Activated T-cell treated with anti-CD3 and anti-CD28 coated beads, Interleukin-2, amount 50 U/mL, for 48 hours (primary cell): ENCODE measurements around the gene EHF.

ENCODE experiments used
- DNase-seq, 2 experiments: peaks; one replicate each; pipeline ENCODE4 v3.0.0-alpha.2; 2020

EHF gene

DNA sequence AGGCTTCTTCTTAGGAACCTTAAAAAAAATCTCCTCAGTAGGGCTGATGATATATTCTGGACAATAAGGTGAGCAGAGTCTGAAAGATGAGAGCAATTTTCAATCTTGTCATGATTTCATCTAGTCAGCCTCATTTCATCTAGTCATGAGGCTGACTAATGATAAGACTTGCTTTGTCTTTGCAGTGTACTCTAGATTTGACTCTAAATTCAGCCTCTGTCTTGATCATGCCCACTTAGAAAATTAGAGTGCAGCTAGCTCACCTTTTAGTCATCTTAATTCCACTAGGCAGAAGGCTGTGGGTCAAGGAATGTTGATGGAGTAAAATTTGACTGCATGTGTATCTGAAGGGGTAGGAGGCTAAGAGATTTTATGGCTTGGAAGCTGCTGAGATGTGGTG, 5.5 kb downstream of the EHF start:
- no peak for DNase-seq

DNA sequence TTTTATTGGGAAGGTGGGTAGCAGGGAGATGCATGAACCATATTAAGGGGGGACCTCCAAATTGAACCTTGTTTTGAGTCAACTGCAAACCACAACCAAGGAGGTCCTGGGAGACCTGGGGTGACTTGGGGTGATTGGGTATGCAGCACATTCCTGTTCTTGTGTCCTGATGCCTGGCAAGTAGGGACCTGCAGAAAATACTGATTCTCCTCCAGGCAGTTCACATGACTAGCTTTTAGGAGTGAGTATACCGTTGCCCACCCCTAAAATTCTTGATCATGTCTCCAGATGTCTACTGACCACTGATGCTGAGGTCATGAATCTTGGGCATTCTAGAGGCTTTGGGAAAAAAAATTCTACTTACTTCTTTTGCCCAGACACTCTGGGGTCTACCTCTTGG, 6.3 kb downstream of the EHF start:
- no peak for DNase-seq

DNA sequence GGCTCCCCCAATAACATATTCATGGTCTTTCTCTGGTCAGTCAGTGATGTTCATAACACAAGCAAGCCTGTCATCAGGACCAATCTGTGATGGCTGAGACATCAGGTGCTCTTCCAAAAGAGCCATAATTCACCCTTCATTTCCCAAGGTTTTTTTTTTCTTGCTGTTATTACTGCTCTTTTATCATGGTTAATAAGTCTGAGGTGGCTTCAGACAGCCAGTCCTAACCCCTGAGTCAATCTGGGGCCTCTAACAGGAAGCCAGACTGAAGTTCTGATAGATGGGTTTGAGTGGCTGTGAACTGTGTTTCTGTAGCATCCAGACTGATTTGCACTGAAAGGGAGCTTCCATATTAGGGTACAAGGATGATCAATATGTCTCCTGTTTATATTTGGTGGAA, 8.8 kb downstream of the EHF start:
- no peak for DNase-seq

- no peak for DNase-seq
These were observed 9.7 kb downstream of the EHF start for GRCh38 chr11:34630544-34630943.

DNA sequence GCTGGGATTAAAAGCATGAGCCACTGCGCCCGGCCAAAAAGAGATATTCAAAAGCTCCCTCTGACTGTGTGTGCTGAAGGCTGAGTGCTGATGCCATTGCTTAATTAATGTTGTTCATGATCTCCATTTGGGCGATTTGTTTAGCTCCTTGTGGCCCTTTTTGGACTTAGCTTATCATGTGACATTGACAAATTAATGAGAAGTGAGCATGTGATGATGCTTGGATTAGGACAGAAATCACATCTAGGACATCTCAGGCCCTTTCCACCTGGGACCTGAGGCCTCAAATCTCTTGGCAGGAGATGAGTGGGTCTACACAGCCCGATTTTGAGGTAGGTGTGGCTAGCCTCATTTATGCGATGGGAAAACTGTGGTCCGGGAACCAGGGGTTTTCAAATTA, 10.4 kb downstream of the EHF start:
- DNase-seq = no peak

DNA sequence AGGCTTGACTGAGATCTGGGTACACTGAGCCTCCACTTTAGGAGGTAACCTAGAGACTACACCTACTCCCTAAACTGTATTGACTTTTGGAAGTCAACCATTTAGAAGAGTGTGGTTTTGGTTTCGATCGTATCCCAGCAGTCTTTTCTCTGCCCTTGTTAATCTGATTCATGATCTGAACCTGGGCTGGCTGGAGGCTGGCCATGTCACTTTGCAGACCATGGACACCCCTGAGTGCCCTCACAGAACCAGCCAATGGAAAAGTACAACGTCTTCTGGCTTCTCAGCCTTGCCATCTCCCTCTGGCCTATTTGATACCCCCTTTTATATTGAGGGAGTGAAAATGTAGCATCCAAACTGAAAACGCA, 10.8 kb downstream of the EHF start:
- no peak for DNase-seq

GRCh38 chr11:34632105-34632791, 11.4 kb downstream of the EHF start:
- DNase-seq = no peak

DNA sequence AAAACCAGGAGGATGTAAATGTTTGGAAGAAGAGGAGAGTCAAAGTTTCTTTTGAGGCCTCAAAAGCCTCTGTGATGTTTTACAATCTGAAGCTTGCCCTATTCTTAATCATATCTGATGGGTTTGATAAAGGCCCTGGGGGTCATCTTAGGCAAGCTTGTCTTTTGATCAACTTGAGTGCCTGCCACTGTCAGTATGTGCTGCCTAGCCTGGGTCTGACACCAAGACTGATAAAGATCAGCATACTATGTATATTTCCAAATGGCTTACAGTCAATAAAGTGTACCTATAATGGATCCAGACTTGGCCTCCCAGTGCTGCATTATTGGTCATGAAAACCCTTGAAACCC, 12.7 kb downstream of the EHF start:
- DNase-seq = no peak

GRCh38 chr11:34633990-34634693, 13.2 kb downstream of the EHF start:
- DNase-seq = no peak

DNA sequence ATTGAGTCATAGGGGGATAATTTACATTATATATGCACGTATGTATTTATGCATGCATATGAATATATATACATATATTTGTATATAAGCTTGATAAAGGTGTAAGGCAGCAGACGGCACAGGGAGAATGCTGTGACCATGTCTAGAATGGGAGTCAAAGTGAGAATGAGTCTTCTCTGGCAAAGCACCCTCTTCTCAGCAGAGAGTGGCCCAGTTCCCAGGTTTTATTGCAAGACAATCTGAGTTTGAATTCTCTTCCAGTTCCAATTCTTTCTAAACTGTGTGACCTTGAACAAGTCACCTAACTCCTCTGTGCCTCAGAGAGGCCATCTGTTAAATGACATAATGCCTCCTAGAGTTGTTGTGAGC, 13.8 kb downstream of the EHF start:
- DNase-seq = no peak

- no peak for DNase-seq
These were observed 15.2 kb downstream of the EHF start for GRCh38 chr11:34636127-34636526.

DNA sequence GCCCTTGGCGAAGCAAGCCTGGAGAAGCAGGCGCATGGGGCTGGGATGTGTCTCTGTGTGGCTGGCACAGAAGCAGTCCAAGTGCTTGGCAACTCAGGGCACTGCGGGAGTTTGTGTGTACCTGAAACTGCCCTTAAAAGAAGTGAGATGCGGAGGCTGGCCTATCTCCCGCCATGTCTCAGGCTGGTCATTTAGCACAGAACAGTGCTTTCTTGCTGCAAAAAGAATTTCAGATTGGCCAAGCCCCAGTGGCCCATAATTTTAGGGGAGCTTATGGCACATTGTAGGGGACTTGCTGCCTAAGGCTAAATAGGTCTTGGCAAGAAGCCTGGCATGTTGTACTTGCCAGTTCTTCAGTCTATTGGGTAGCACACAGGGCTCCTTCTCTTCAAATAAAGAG, 16.4 kb downstream of the EHF start:
- DNase-seq = no peak

DNA sequence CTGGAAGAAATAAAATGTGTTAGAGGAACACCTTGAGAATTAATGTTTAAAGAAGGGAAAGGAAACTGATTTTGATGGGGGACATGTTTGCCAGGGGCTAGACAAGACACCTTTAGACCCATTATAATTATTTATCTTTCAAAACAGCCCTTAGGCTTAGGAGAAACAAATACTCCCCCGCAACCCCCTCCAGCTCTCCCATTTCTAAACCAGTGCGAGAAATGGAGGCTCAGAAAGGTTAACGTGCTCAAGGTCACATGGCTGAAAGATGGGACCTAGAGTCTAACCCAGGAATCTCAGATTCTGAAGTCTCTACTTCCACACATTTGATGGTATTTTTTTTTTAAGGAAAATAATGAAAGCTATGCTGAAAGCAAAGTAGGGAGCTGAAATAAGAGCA, 18.0 kb downstream of the EHF start:
- no peak for DNase-seq

DNA sequence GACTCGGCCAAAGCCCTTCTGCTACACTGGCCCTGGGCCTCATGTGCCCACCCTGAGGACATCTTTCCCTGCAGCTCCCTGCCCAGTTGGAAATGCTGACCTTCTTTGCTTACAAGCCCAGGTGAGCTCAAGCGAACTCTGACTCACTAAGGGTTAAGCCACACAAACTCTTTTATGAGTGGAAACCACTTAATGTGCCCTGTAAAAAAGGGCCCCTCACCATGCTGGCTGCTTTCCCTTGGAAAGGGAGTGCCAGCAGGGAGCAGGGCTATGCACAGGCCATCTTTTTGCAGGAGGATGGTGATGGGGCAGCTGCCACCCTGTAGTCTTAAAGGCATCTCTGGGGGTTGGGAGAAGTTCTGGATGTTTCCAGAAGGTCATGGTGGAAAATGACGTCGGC, 18.7 kb downstream of the EHF start:
- no peak for DNase-seq

- DNase-seq = no peak
These were observed 19.4 kb downstream of the EHF start for GRCh38 chr11:34640050-34640923.

- DNase-seq = no peak
These were observed 20.0 kb downstream of the EHF start for GRCh38 chr11:34640924-34641275.

DNA sequence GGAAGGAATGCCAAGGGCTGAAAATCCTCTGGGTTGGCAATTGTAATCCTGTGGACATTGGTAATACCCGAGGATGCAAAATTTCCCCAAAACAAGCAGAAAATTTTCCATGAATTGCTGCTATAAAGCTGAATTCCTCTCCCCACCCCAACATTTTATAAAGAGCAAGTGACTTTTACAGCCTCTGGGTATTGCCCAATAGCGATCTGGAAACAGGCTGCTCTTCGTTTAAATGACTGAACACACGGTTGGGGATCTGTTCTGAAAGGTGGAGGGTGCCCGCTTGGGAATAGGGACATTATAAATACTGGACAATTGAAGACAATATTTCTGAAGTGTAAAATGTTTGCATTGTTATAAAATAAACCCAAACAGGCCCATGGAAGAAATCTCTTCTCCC, 20.6 kb downstream of the EHF start:
- DNase-seq = no peak

GRCh38 chr11:34642001-34642554, 21.2 kb downstream of the EHF start:
- no peak for DNase-seq

DNA sequence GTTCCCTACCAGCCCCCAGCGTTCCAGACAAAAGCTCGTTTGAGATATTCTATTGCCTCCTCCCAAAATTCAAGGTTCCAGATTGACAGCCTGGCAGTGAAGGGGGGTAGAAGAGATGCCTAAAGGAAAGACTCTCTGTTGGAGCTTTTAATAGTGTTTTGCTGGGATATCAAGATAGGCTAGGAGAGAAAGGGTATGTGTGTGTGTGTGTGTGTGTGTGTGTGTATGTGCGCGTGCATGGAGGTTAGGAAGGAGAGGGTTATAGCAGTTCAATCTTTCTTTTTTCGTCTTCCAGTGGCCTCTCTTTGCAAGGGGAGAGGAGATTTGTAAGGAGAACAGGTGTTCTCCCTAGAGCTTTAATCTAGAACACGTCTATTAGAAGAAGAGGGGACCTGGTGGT, 22.0 kb downstream of the EHF start:
- DNase-seq = no peak

- no peak for DNase-seq
These were observed 22.4 kb downstream of the EHF start for GRCh38 chr11:34643311-34643710.

DNA sequence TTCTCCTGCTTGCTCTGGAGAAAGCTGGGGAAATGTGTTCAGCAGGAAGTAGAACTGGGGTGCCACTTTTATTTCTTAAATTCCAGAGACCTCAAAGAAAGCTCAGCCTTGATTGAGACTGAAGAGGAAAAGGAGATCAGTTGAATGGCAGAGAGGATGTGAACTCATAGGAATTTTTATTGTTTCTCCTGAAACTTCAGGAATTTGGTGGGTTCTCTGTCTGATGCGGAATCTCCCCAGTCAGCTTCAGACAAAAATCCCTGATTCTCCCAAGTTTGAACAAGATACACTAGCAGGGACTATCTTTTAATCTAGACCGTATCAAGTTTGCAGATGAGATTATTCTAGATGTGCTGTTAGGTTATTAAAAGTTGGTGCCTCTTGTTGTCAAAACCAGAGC, 23.0 kb downstream of the EHF start:
- no peak for DNase-seq

- no peak for DNase-seq
These were observed 23.9 kb downstream of the EHF start for GRCh38 chr11:34644669-34645406.

DNA sequence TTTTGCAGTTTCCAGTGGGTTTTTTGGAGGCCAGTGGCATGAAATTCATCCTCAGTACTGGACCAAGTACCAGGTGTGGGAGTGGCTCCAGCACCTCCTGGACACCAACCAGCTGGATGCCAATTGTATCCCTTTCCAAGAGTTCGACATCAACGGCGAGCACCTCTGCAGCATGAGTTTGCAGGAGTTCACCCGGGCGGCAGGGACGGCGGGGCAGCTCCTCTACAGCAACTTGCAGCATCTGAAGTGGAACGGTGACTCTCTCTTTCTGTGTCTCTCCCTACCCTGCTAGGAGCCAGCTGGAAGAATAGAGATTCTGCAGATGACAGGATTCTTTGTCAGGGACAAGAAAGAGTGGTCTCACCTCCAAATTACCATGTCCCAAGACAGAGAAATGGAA, 25.5 kb downstream of the EHF start:
- no peak for DNase-seq
